Activated CD8-positive, alpha-beta T cell treated with anti-CD3 and anti-CD28 coated beads for 36 hours (primary cell): ENCODE measurements around the gene CDC37. TPM values are rescaled to one million over a fixed set of nuclear protein-coding genes. Genes with fewer than 3 reads are reported as not detected.

Experiments used
- ATAC-seq: fragments of 200-7000 bp; cut with Tn5 transposase; one replicate; pipeline ENCODE4 v1.10.0; 2021; ENCODE audit warnings: mild to moderate bottlenecking, moderate library complexity
- CTCF ChIA-PET: fragments of 350-600 bp; sonication (Branson Sonifier 250); formaldehyde crosslinking; loops from one replicate; lab custom pipeline; 2021; ENCODE audit warnings: antibody characterized with exemption; lab: Charles Lee
- POLR2A ChIA-PET: fragments of 350-600 bp; sonication (Branson Sonifier 250); formaldehyde crosslinking; loops from one replicate; lab custom pipeline; 2021; ENCODE audit warnings: antibody characterized with exemption; lab: Charles Lee
- DNase-seq: peaks from one replicate; pipeline ENCODE4 v3.0.0-alpha.2; 2020
- H3K27ac Mint-ChIP-seq: one replicate; pipeline ENCODE4 v1.8.0; 2021; ENCODE audit warnings: mild to moderate bottlenecking, mixed read lengths
- H3K27me3 Mint-ChIP-seq: one replicate; pipeline ENCODE4 v1.8.0; 2021; ENCODE audit warnings: mixed read lengths
- H3K36me3 Mint-ChIP-seq: one replicate; pipeline ENCODE4 v1.8.0; 2021; ENCODE audit warnings: low read depth, mixed read lengths
- H3K4me1 Mint-ChIP-seq: one replicate; pipeline ENCODE4 v1.8.0; 2021; ENCODE audit warnings: low read depth, mixed read lengths
- H3K4me3 Mint-ChIP-seq: one replicate; pipeline ENCODE4 v1.8.0; 2021; ENCODE audit warnings: mild to moderate bottlenecking, moderate library complexity, mixed read lengths
- H3K9me3 Mint-ChIP-seq: one replicate; pipeline ENCODE4 v1.8.0; 2021; ENCODE audit warnings: mixed read lengths
- CTCF ChIP-seq: fragments of 200-600 bp; IDR thresholded peaks from one replicate; pipeline ENCODE4 v1.8.0; 2022; ENCODE audit warnings: antibody characterized with exemption, mild to moderate bottlenecking
- intact Hi-C: fragments of 100-400 bp; cut with micrococcal nuclease; formaldehyde crosslinking; loops from one replicate; pipeline ENCODE4 v1.10.0; 2022
- total RNA-seq, 2 experiments: library from RNA; stranded (reverse); gene quantifications; one replicate each; pipeline ENCODE4 v1.2.3, GENCODE V29; 2021

CDC37 gene
- total RNA-seq, 2 experiments from 2014 or later: 236 to 238 TPM

GRCh38 chr19:10421240-10422045, 18.1 kb upstream of the CDC37 start:
- ChIA-PET CTCF (interaction anchor here (0.7 to 22.7 kb wide), 9 partner anchors 10 to 189 kb away, joined by 3 to 587 read pairs (median 4); partner anchors contain the start of genes CDC37, ICAM1 and ICAM5), POLR2A (interaction anchor here (1.2 to 9.7 kb wide), 3 partner anchors 10 to 17 kb away, joined by 9 to 161 read pairs (median 11); partner anchors contain the start of gene CDC37)
- ATAC-seq (peak; percentile 7), DNase-seq (peak; percentile 82)
- Mint-ChIP-seq H3K27me3 (peaks cover 21% of the 10 kb centered on the region), H3K9me3 (no peaks in the 10 kb centered on the region), H3K27ac (peak overlapping the region; percentile 71), H3K4me1 (peaks cover 71% of the 10 kb centered on the region), H3K36me3 (peaks cover 6% of the 10 kb centered on the region), H3K4me3 (peak overlapping the region; percentile 76)
- intact Hi-C loops: no loop called here
- peak; percentile 58 for TF ChIP-seq CTCF

GRCh38 chr19:10420444-10421239, 17.3 kb upstream of the CDC37 start, which contains the start of gene PDE4A:
TSS of gene PDE4A (plus strand) at chr19:10420538. CDS start at chr19:10420765, 227 bp downstream.
- POLR2A ChIA-PET: interaction anchor here (0.9 to 9.7 kb wide), 5 partner anchors 9 to 161 kb away, joined by 3 to 161 read pairs (median 9); partner anchors contain the start of gene CDC37
- H3K27me3 Mint-ChIP-seq: peaks cover 21% of the 10 kb centered on the region
- DNase-seq (peak; percentile 86), ATAC-seq (peak; percentile 1)
- peaks cover 69% of the 10 kb centered on the region for H3K4me1 Mint-ChIP-seq
- peaks cover 6% of the 10 kb centered on the region for H3K36me3 Mint-ChIP-seq
- CTCF ChIA-PET: interaction anchor here (0.9 to 22.7 kb wide), 5 partner anchors 11 to 188 kb away, joined by 3 to 587 read pairs (median 4); partner anchors contain the start of gene CDC37
- H3K4me3 Mint-ChIP-seq: peak within 1 kb of the TSS; percentile 86
- intact Hi-C loops: no loop called here
- TF ChIP-seq CTCF: peak; percentile 84
- peak within 1 kb of the TSS; percentile 83 for H3K27ac Mint-ChIP-seq
- no peaks in the 10 kb centered on the region for H3K9me3 Mint-ChIP-seq

- ATAC-seq (peak; percentile 24), DNase-seq (peak; percentile 86)
- peak overlapping the region; percentile 86 for H3K4me3 Mint-ChIP-seq
- peaks cover 64% of the 10 kb centered on the region for H3K4me1 Mint-ChIP-seq
- H3K9me3 Mint-ChIP-seq: no peaks in the 10 kb centered on the region
- ChIA-PET POLR2A (interaction anchor here (0.9 to 9.7 kb wide), 7 partner anchors 8 to 160 kb away, joined by 3 to 161 read pairs (median 5); partner anchors contain the start of gene CDC37), CTCF (interaction anchor here (1.1 to 22.7 kb wide), 5 partner anchors 2 to 56 kb away, joined by 3 to 587 read pairs (median 9); partner anchors contain the start of genes CDC37 and PDE4A)
- H3K36me3 Mint-ChIP-seq: peaks cover 6% of the 10 kb centered on the region
- intact Hi-C loops: loop anchor here (2.0 kb wide), 1 partner anchor 15 kb away; no protein-coding TSS in a partner anchor
- H3K27ac Mint-ChIP-seq: peak overlapping the region; percentile 83
- H3K27me3 Mint-ChIP-seq: peaks cover 21% of the 10 kb centered on the region
- no peak for TF ChIP-seq CTCF
Measured at GRCh38 chr19:10419646-10420443, 16.5 kb upstream of the CDC37 start.

GRCh38 chr19:10419200-10419645, 15.9 kb upstream of the CDC37 start:
- no peaks in the 10 kb centered on the region for H3K9me3 Mint-ChIP-seq
- H3K4me1 Mint-ChIP-seq: peaks cover 61% of the 10 kb centered on the region
- intact Hi-C loops: loop anchor here (2.0 kb wide), 1 partner anchor 14 kb away; no protein-coding TSS in a partner anchor
- ATAC-seq (peak; percentile 12), DNase-seq (peak; percentile 83)
- no peak for TF ChIP-seq CTCF
- H3K36me3 Mint-ChIP-seq: peaks cover 8% of the 10 kb centered on the region
- H3K27me3 Mint-ChIP-seq: peaks cover 21% of the 10 kb centered on the region
- POLR2A ChIA-PET: interaction anchor here (1.4 to 9.7 kb wide), 3 partner anchors 9 to 15 kb away, joined by 3 to 161 read pairs (median 5); partner anchors contain the start of gene CDC37
- CTCF ChIA-PET: interaction anchor here (1.0 to 22.7 kb wide), 6 partner anchors 3 to 148 kb away, joined by 3 to 587 read pairs (median 22); partner anchors contain the start of genes CDC37 and PDE4A
- peak overlapping the region; percentile 83 for H3K27ac Mint-ChIP-seq
- peak overlapping the region; percentile 86 for H3K4me3 Mint-ChIP-seq
